Erythroblast (primary cell): ENCODE results near the gene PRRX2.

ENCODE experiments used
- GATA1 ChIP-seq: IDR thresholded peaks from 2 replicates; pipeline ENCODE4 v1.6.1; 2011; ENCODE audit warnings: low read depth, mild to moderate bottlenecking, control low read depth, low read length, moderate library complexity
- POLR2A ChIP-seq: IDR thresholded peaks from 2 replicates; pipeline ENCODE4 v1.6.1; 2011; ENCODE audit warnings: mild to moderate bottlenecking, low read length

GRCh38 chr9:129692534-129692933 is 27.1 kb downstream of the PRRX2 start:
- TF ChIP-seq POLR2A (no peak), GATA1 (no peak)
